Measurements from ENCODE around the gene IGSF3. TPM values are rescaled to one million over a fixed set of nuclear protein-coding genes. Genes with fewer than 3 reads are reported as not detected.

Gene IGSF3
- polyA plus RNA-seq, 3 donors: 0.07 to 0.12 TPM; not detected in 1

- Histone ChIP-seq H3K79me2 (ENCODE audit: insufficient read depth, low read length) (no peaks in the 10 kb centered on the region), H3K27me3 (ENCODE audit: control insufficient read depth in 2 of 2, insufficient read depth in 2 of 2, low read length in 2 of 2) (no peaks in the 10 kb centered on the region), H3K4me2 (replicated peaks; ENCODE audit: extremely low read depth, low read length, poor library complexity, severe bottlenecking) (no peak overlapping the region), H3K36me3 (replicated peaks in 1 of 2; ENCODE audit: control insufficient read depth in 1 of 2, insufficient read depth in 2 of 2, low read length in 2 of 2) (no peaks in the 10 kb centered on the region), H3K4me3 (replicated peaks in 1 of 3; ENCODE audit: low read depth in 2 of 3, low read length in 3 of 3) (no peak overlapping the region), H3K9ac (ENCODE audit: insufficient read depth, low read length, poor library complexity, severe bottlenecking) (no peak overlapping the region), H3K4me1 (ENCODE audit: control insufficient read depth in 1 of 2, insufficient read depth in 2 of 2, low read length in 2 of 2) (no peaks in the 10 kb centered on the region), H2AFZ (ENCODE audit: insufficient read depth, low read depth, low read length, poor library complexity, severe bottlenecking) (no peak overlapping the region), H3K27ac (ENCODE audit: low read depth in 1 of 2, low read length in 2 of 2) (no peak overlapping the region), H3K9me3 (replicated peaks in 1 of 2; ENCODE audit: control insufficient read depth in 1 of 2, insufficient read depth in 1 of 2, low read length in 2 of 2) (no peaks in the 10 kb centered on the region), H4K20me1 (ENCODE audit: insufficient read depth, low read length) (no peaks in the 10 kb centered on the region)
- no peak overlapping the region for H3K4me3 Mint-ChIP-seq
- H3K36me3 Mint-ChIP-seq: no peaks in the 10 kb centered on the region
- H3K27ac Mint-ChIP-seq: no peak overlapping the region
- peaks cover 0 to 5% (median 1%) of the 10 kb centered on the region in 3 donors for H3K27me3 Mint-ChIP-seq (ENCODE audit: low read depth in 3 of 3)
- H3K9me3 Mint-ChIP-seq: no peaks in the 10 kb centered on the region
- no peak for TF ChIP-seq CTCF (IDR thresholded peaks at IDR 0.05)
- DNase-seq: no peak
- 22% methylated on average over 1 of the region's 3 CpGs for WGBS (ENCODE audit: insufficient coverage)
- H3K4me1 Mint-ChIP-seq: no peaks in the 10 kb centered on the region
- intact Hi-C loops (cut with micrococcal nuclease): no loop called here
Observed at GRCh38 chr1:116690849-116691406, 23.4 kb upstream of the IGSF3 start.

DNA sequence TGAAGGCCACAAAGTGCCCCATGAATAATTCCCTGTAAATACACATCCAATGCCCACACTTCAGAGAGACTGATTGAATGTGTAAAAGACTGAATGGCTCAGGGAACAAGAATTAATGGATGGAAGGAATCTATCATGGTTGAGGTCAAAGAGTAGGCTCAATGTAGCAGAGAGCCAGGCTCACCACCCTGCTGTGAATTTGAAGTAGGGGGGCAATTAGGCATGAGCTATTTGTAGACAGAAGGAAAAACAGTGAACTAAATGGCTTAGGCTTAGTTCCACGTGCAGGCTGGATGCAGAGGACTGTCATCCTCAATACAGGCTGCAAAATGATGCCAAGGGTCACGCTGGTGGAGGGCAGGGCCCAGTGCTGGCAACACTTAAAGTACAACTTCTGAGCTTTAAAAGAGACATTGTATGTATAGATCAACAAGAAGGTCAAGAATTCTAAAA lies 22.9 kb upstream of the IGSF3 start:
- Histone ChIP-seq H2AFZ (ENCODE audit: insufficient read depth, low read depth, low read length, poor library complexity, severe bottlenecking) (no peak overlapping the region), H3K9ac (ENCODE audit: insufficient read depth, low read length, poor library complexity, severe bottlenecking) (no peak overlapping the region), H3K9me3 (replicated peaks in 1 of 2; ENCODE audit: control insufficient read depth in 1 of 2, insufficient read depth in 1 of 2, low read length in 2 of 2) (no peaks in the 10 kb centered on the region), H4K20me1 (ENCODE audit: insufficient read depth, low read length) (no peaks in the 10 kb centered on the region), H3K4me2 (replicated peaks; ENCODE audit: extremely low read depth, low read length, poor library complexity, severe bottlenecking) (no peak overlapping the region), H3K79me2 (ENCODE audit: insufficient read depth, low read length) (no peaks in the 10 kb centered on the region), H3K27me3 (ENCODE audit: control insufficient read depth in 2 of 2, insufficient read depth in 2 of 2, low read length in 2 of 2) (no peaks in the 10 kb centered on the region), H3K4me3 (replicated peaks in 1 of 3; ENCODE audit: low read depth in 2 of 3, low read length in 3 of 3) (no peak overlapping the region), H3K4me1 (ENCODE audit: control insufficient read depth in 1 of 2, insufficient read depth in 2 of 2, low read length in 2 of 2) (no peaks in the 10 kb centered on the region), H3K36me3 (replicated peaks in 1 of 2; ENCODE audit: control insufficient read depth in 1 of 2, insufficient read depth in 2 of 2, low read length in 2 of 2) (no peaks in the 10 kb centered on the region), H3K27ac (ENCODE audit: low read depth in 1 of 2, low read length in 2 of 2) (no peak overlapping the region)
- TF ChIP-seq CTCF (IDR thresholded peaks at IDR 0.05): no peak
- peaks cover 0 to 5% (median 1%) of the 10 kb centered on the region in 3 donors for H3K27me3 Mint-ChIP-seq (ENCODE audit: low read depth in 3 of 3)
- DNase-seq: no peak
- no peak overlapping the region for H3K4me3 Mint-ChIP-seq
- 63% methylated on average over 1 of the region's 2 CpGs for WGBS (ENCODE audit: insufficient coverage)
- intact Hi-C loops (cut with micrococcal nuclease): no loop called here
- H3K27ac Mint-ChIP-seq: no peak overlapping the region
- H3K4me1 Mint-ChIP-seq: no peaks in the 10 kb centered on the region
- no peaks in the 10 kb centered on the region for H3K9me3 Mint-ChIP-seq
- no peaks in the 10 kb centered on the region for H3K36me3 Mint-ChIP-seq
